Activated naive CD4-positive, alpha-beta T cell treated with anti-CD3 and anti-CD28 coated beads, Interleukin-2, amount 50 U/mL, for 72 hours (primary cell): ENCODE measurements around the gene PLEKHA7. TPM values are rescaled to one million over a fixed set of nuclear protein-coding genes. Genes with fewer than 3 reads are reported as not detected.
"Not testable (repeated sequence)": the region's sequence is repeated elsewhere in the genome, so short reads cannot be mapped to it uniquely, and the experiment has no call there.

Source experiments
- ATAC-seq, 2 donors: fragments of 150-1000 bp; cut with Tn5 transposase; 2 replicates each; pipeline ENCODE4 v1.10.0; 2021; ENCODE audit warnings: mild to moderate bottlenecking in 2 of 2, moderate library complexity in 2 of 2
- DNase-seq, 2 donors: peaks; one replicate each; pipeline ENCODE4 v3.0.0; 2021 to 2022; ENCODE audit warnings: low spot score in 2 of 2
- H3K27ac Mint-ChIP-seq, 2 donors: one replicate each; pipeline ENCODE4 v1.8.0; 2022; ENCODE audit warnings: mild to moderate bottlenecking in 2 of 2, mixed read lengths in 2 of 2
- H3K36me3 Mint-ChIP-seq, 2 donors: one replicate each; pipeline ENCODE4 v1.8.0; 2022; ENCODE audit warnings: mixed read lengths in 2 of 2
- H3K9me3 Mint-ChIP-seq, 2 donors: one replicate each; pipeline ENCODE4 v1.8.0; 2022; ENCODE audit warnings: mixed read lengths in 2 of 2
- total RNA-seq, 2 donors: library from RNA; stranded (reverse); gene quantifications; one replicate each; pipeline ENCODE4 v1.2.3, GENCODE V29; 2022

PLEKHA7 gene
- total RNA-seq, 2 donors from 2014 or later = 3.6 to 5.7 TPM

GRCh38 chr11:16964501-16964900, 49.7 kb downstream of the PLEKHA7 start:
- no peaks in the 10 kb centered on the region for H3K36me3 Mint-ChIP-seq
- no peaks in the 10 kb centered on the region for H3K9me3 Mint-ChIP-seq
- H3K27ac Mint-ChIP-seq = no peak overlapping the region
- no peak for DNase-seq
- no peak for ATAC-seq

- Mint-ChIP-seq H3K9me3 (no peaks in the 10 kb centered on the region), H3K36me3 (no peaks in the 10 kb centered on the region), H3K27ac (no peak overlapping the region)
- ATAC-seq (no peak), DNase-seq (no peak)
These were observed 50.8 kb downstream of the PLEKHA7 start for GRCh38 chr11:16963316-16963876.

- not testable (repeated sequence) for H3K27ac Mint-ChIP-seq, DNase-seq, H3K9me3 Mint-ChIP-seq, H3K36me3 Mint-ChIP-seq
- ATAC-seq = peak in 1 of 2 donors; percentile 58
These were observed 51.6 kb downstream of the PLEKHA7 start for GRCh38 chr11:16962589-16962988.

GRCh38 chr11:16962146-16962545, 52.1 kb downstream of the PLEKHA7 start:
- Mint-ChIP-seq H3K36me3 (no peaks in the 10 kb centered on the region), H3K9me3 (no peaks in the 10 kb centered on the region), H3K27ac (no peak overlapping the region)
- ATAC-seq (no peak), DNase-seq (no peak)

GRCh38 chr11:16960250-16960649, 54.0 kb downstream of the PLEKHA7 start:
- no peak overlapping the region for H3K27ac Mint-ChIP-seq
- ATAC-seq = no peak
- DNase-seq = no peak
- H3K9me3 Mint-ChIP-seq = no peaks in the 10 kb centered on the region
- no peaks in the 10 kb centered on the region for H3K36me3 Mint-ChIP-seq

GRCh38 chr11:16959602-16960001, 54.6 kb downstream of the PLEKHA7 start:
- H3K36me3 Mint-ChIP-seq = no peaks in the 10 kb centered on the region
- ATAC-seq = no peak
- H3K27ac Mint-ChIP-seq = no peak overlapping the region
- H3K9me3 Mint-ChIP-seq = no peaks in the 10 kb centered on the region
- DNase-seq = no peak

GRCh38 chr11:16958833-16959232, 55.4 kb downstream of the PLEKHA7 start:
- Mint-ChIP-seq H3K9me3 (no peaks in the 10 kb centered on the region), H3K27ac (no peak overlapping the region), H3K36me3 (no peaks in the 10 kb centered on the region)
- ATAC-seq = no peak
- no peak for DNase-seq

- Mint-ChIP-seq H3K36me3 (no peaks in the 10 kb centered on the region), H3K27ac (no peak overlapping the region), H3K9me3 (no peaks in the 10 kb centered on the region)
- ATAC-seq (no peak), DNase-seq (no peak)
These were observed 57.6 kb downstream of the PLEKHA7 start for GRCh38 chr11:16956538-16957153.

- Mint-ChIP-seq H3K36me3 (no peaks in the 10 kb centered on the region), H3K9me3 (no peaks in the 10 kb centered on the region), H3K27ac (no peak overlapping the region)
- no peak for ATAC-seq
- DNase-seq = no peak
These were observed 60.6 kb downstream of the PLEKHA7 start for GRCh38 chr11:16953663-16954062.

GRCh38 chr11:16946477-16947282, 67.5 kb downstream of the PLEKHA7 start:
- ATAC-seq (peak in 1 of 2 donors; percentile 71), DNase-seq (no peak)
- no peaks in the 10 kb centered on the region for H3K36me3 Mint-ChIP-seq
- peak overlapping the region in 1 of 2 donors; percentile 24 for H3K27ac Mint-ChIP-seq
- H3K9me3 Mint-ChIP-seq = no peaks in the 10 kb centered on the region

- no peaks in the 10 kb centered on the region for H3K9me3 Mint-ChIP-seq
- DNase-seq (peak in 1 of 2 donors; percentile 45), ATAC-seq (peak; percentile 75 to 88)
- no peaks in the 10 kb centered on the region for H3K36me3 Mint-ChIP-seq
- peak overlapping the region in 1 of 2 donors; percentile 24 for H3K27ac Mint-ChIP-seq
These were observed 68.3 kb downstream of the PLEKHA7 start for GRCh38 chr11:16945671-16946469.

- no peaks in the 10 kb centered on the region for H3K36me3 Mint-ChIP-seq
- H3K27ac Mint-ChIP-seq = no peak overlapping the region
- DNase-seq = no peak
- ATAC-seq = no peak
- H3K9me3 Mint-ChIP-seq = no peaks in the 10 kb centered on the region
These were observed 71.3 kb downstream of the PLEKHA7 start for GRCh38 chr11:16942911-16943310.

- ATAC-seq (no peak), DNase-seq (no peak)
- no peaks in the 10 kb centered on the region for H3K36me3 Mint-ChIP-seq
- no peaks in the 10 kb centered on the region for H3K9me3 Mint-ChIP-seq
- H3K27ac Mint-ChIP-seq = no peak overlapping the region
These were observed 71.9 kb downstream of the PLEKHA7 start for GRCh38 chr11:16942342-16942741.

GRCh38 chr11:16941935-16942334, 72.3 kb downstream of the PLEKHA7 start:
- ATAC-seq (no peak), DNase-seq (no peak)
- Mint-ChIP-seq H3K27ac (no peak overlapping the region), H3K36me3 (no peaks in the 10 kb centered on the region), H3K9me3 (no peaks in the 10 kb centered on the region)

GRCh38 chr11:16938061-16938460, 76.2 kb downstream of the PLEKHA7 start:
- H3K27ac Mint-ChIP-seq = no peak overlapping the region
- no peak for DNase-seq
- no peaks in the 10 kb centered on the region for H3K9me3 Mint-ChIP-seq
- ATAC-seq = no peak
- H3K36me3 Mint-ChIP-seq = no peaks in the 10 kb centered on the region

GRCh38 chr11:16936643-16937042, 77.6 kb downstream of the PLEKHA7 start:
- Mint-ChIP-seq H3K36me3 (no peaks in the 10 kb centered on the region), H3K27ac (no peak overlapping the region), H3K9me3 (no peaks in the 10 kb centered on the region)
- DNase-seq (no peak), ATAC-seq (no peak)
